Kidney (tissue), 14 donors: ENCODE data around the gene C12orf75. TPM values are rescaled to one million over a fixed set of nuclear protein-coding genes. Genes with fewer than 3 reads are reported as not detected.

Source experiments
- DNase-seq, 5 donors: peaks; one replicate each; pipeline ENCODE4 v3.0.0-alpha.2; 2013 to 2020
- FAIRE-seq: peaks from 2 replicates; lab custom pipeline; 2012; peaks lifted over from hg19 to GRCh38; lab: Jason Lieb, UNC
- H3K27ac ChIP-seq, 2 donors: one replicate each; pipeline ENCODE4 v1.7.0; 2013; ENCODE audit warnings: low read depth in 2 of 2, low read length in 2 of 2, inconsistent platforms in 1 of 2
- H3K27me3 ChIP-seq: one replicate; pipeline ENCODE4 v1.7.1; 2013; ENCODE audit warnings: low read length, inconsistent platforms; ENCODE audit not compliant: control insufficient read depth, insufficient read depth
- H3K36me3 ChIP-seq, 3 donors: one replicate each; pipeline versions ENCODE4 v1.7.0 to v1.7.1; 2013; ENCODE audit warnings: low read length in 3 of 3, control low read depth in 1 of 3, inconsistent platforms in 1 of 3; ENCODE audit not compliant: insufficient read depth in 3 of 3, control insufficient read depth in 2 of 3
- H3K4me1 ChIP-seq, 3 donors: one replicate each; pipeline versions ENCODE4 v1.7.0 to v1.7.1; 2013; ENCODE audit warnings: low read length in 3 of 3, inconsistent platforms in 1 of 3, low read depth in 1 of 3; ENCODE audit not compliant: control insufficient read depth in 2 of 3, insufficient read depth in 2 of 3
- H3K4me3 ChIP-seq, 3 donors: one replicate each; pipeline versions ENCODE4 v1.7.0 to v1.8.1; 2013; ENCODE audit warnings: low read length in 3 of 3, control low read depth in 1 of 3, inconsistent platforms in 1 of 3
- H3K9ac ChIP-seq, 3 donors: one replicate each; pipeline versions ENCODE4 v1.7.0 to v1.7.1; 2013; ENCODE audit warnings: low read length in 3 of 3, control low read depth in 1 of 3, inconsistent platforms in 1 of 3
- H3K9me3 ChIP-seq, 3 donors: one replicate each; pipeline versions ENCODE4 v1.7.0 to v1.7.1; 2013; ENCODE audit warnings: low read length in 3 of 3, control low read depth in 1 of 3, inconsistent platforms in 1 of 3; ENCODE audit not compliant: control insufficient read depth in 2 of 3, insufficient read depth in 1 of 3
- intact Hi-C: fragments of 100-400 bp; cut with DNase I; formaldehyde crosslinking; loops from one replicate; pipeline ENCODE4 v1.11.1; 2022
- polyA plus RNA-seq: library from polyadenylated mRNA; stranded (reverse); fragments of 350-450 nt; fragmentation: Illumina TruSeq; extraction: RNeasy Lipid Tissue Mini Kit (QIAGEN cat#74804); gene quantifications from one replicate; pipeline ENCODE4 v1.2.3, GENCODE V29; 2014; ENCODE audit warnings: low read depth, low replicate concordance; ENCODE audit not compliant: insufficient read depth
- total RNA-seq: library from RNA; stranded (reverse); fragmentation: NEBNext Ultra II Directional; extraction: Animal tissue kit (Norgen Biotek cat#: 25700); gene quantifications from one replicate; pipeline ENCODE4 v1.2.1, GENCODE V29; 2021
- TF ChIP-seq, protein P1 (sequence below): IDR thresholded peaks from 3 replicates; pipeline ENCODE4 v1.5.1; 2012; ENCODE audit warnings: mild to moderate bottlenecking, moderate library complexity, borderline replicate concordance; ENCODE audit not compliant: insufficient read depth; ENCODE audit errors: extremely low read depth
- donor health status: control.
- donor health status: control.
- donor health status: control.
- donor health status: control.
- donor health status: control.
- donor health status: DM: yes; HTN: yes; CAD: no.
- donor health status: Normal renal cell carcinoma (clear cell type).

The C12orf75 gene
- total and polyA plus RNA-seq, 2 donors from 2014 or later: 107 to 127 TPM

DNA sequence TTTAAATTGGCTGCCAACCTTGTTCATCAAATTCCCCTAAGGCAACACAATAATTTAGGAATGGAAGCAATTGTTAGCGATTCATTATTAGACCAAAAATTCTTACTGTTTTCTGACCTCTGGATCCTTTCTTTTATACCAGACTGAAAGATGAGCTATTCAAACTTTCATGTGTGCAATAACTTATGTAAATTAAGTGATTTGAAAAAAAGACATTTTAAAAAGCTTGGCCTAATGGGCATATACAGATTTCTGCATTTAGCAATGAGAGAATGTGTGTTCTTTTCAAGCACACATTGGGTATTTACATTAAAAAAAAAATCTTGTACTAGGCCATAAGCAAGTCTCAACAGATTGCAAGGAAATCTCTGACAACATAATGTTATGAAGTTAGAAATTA, 65.5 kb downstream of the C12orf75 start:
- Histone ChIP-seq H3K4me1 (peaks cover 0 to 4% (median 0%) of the 10 kb centered on the region in 3 donors), H3K27me3 (no peaks in the 10 kb centered on the region), H3K9me3 (no peaks in the 10 kb centered on the region), H3K36me3 (no peaks in the 10 kb centered on the region), H3K9ac (no peak overlapping the region), H3K4me3 (no peak overlapping the region), H3K27ac (no peak overlapping the region)
- DNase-seq (no peak), FAIRE-seq (no peak)
- TF ChIP-seq, protein P1, sequence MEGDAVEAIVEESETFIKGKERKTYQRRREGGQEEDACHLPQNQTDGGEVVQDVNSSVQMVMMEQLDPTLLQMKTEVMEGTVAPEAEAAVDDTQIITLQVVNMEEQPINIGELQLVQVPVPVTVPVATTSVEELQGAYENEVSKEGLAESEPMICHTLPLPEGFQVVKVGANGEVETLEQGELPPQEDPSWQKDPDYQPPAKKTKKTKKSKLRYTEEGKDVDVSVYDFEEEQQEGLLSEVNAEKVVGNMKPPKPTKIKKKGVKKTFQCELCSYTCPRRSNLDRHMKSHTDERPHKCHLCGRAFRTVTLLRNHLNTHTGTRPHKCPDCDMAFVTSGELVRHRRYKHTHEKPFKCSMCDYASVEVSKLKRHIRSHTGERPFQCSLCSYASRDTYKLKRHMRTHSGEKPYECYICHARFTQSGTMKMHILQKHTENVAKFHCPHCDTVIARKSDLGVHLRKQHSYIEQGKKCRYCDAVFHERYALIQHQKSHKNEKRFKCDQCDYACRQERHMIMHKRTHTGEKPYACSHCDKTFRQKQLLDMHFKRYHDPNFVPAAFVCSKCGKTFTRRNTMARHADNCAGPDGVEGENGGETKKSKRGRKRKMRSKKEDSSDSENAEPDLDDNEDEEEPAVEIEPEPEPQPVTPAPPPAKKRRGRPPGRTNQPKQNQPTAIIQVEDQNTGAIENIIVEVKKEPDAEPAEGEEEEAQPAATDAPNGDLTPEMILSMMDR: no peak
- intact Hi-C loops: no loop called here

DNA sequence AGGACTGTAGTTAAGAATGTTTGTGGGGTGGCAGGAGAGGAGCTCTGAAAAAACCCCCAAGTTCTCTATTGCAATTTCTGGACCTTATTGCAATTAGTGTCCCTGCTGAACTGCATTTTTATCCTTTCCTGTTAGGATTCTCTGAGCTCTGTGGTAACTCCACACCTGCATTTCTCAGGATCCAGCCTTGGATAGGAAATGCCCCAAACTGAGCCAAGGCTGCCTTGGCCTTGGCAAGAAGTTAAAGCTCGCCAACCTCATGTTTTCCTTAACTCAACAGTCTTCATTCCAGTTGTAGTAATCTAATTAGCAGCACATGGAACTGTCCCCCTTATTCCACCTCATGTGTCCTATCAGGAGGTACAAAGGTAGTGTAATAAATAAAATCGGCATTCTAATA, 66.5 kb downstream of the C12orf75 start:
- Histone ChIP-seq H3K4me3 (no peak overlapping the region), H3K9me3 (no peaks in the 10 kb centered on the region), H3K27me3 (no peaks in the 10 kb centered on the region), H3K27ac (no peak overlapping the region), H3K4me1 (peaks cover 0 to 4% (median 0%) of the 10 kb centered on the region in 3 donors), H3K9ac (no peak overlapping the region), H3K36me3 (no peaks in the 10 kb centered on the region)
- FAIRE-seq (no peak), DNase-seq (no peak)
- intact Hi-C loops: no loop called here
- TF ChIP-seq, protein P1: no peak

DNA sequence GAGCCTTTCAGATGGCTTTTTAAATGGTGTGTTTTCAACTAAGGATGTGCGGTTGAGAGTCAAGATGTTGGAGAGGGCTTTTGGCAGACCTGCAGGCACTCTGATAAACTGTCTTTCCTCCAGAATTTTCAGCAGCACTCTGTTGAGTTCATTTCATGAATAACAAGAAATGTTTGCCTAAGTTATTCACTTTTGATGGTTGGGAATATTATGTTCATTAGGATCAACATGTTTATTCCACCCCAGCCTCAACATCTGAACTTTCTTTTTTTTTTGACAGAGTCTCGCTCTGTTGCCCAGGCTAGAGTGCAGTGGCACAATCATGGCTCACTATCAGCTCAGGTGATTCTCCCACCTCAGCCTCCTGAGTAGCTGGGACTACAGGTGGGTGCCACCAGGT, 68.4 kb downstream of the C12orf75 start:
- Histone ChIP-seq H3K9me3 (no peaks in the 10 kb centered on the region), H3K4me3 (no peak overlapping the region), H3K9ac (no peak overlapping the region), H3K27me3 (no peaks in the 10 kb centered on the region), H3K36me3 (no peaks in the 10 kb centered on the region), H3K27ac (no peak overlapping the region), H3K4me1 (peaks cover 0 to under 1% (median 0%) of the 10 kb centered on the region in 3 donors)
- intact Hi-C loops: no loop called here
- FAIRE-seq: no peak
- DNase-seq: no peak
- TF ChIP-seq, protein P1: no peak
